ENCODE data around the gene RBMXL2. TPM values are rescaled to one million over a fixed set of nuclear protein-coding genes. Genes with fewer than 3 reads are reported as not detected.

RBMXL2 gene
- total RNA-seq, 2 experiments from 2014 or later: not detected

DNA sequence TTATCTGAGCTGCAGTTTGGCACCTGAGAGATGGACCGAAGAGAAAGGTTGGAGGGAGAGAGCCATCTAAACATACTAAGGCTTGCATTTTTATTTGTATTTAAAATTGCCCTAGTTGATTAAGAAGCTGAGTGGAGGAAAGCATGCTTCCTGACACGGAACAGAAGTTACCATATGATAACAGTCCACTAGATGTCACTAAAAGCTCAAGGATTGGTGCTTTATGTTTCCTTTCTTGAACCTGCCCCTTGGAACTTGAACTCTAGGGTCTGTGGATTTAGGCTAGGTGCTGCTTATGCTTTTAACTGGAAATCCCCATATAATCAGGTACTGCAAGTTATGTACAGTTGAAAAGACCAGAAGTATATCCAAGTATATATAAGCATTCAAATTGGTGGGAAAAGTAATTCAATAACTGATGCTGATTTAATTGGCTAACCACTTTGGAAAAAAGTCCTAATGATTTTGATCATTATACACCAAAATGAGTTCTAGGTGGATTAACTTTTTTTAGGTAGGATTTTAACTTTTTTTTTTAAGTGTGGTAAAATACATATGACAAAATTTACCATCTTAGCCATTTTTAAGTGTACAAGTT lies 9.5 kb downstream of the RBMXL2 start:
- H3K4me1 Mint-ChIP-seq: no peaks in the 10 kb centered on the region
- H3K9me3 Mint-ChIP-seq (ENCODE audit: low read depth): no peaks in the 10 kb centered on the region
- peak; percentile 49 for ATAC-seq
- no peaks in the 10 kb centered on the region for H3K36me3 Mint-ChIP-seq
- CTCF ChIA-PET: interaction anchor here (0.7 to 3.0 kb wide), 9 partner anchors 10 to 596 kb away, joined by 3 to 25 read pairs (median 3); no protein-coding TSS in a partner anchor
- no peak overlapping the region for H3K4me3 Mint-ChIP-seq
- no peak for DNase-seq
- peaks cover 30% of the 10 kb centered on the region for H3K27me3 Mint-ChIP-seq
- H3K27ac Mint-ChIP-seq: no peak overlapping the region

DNA sequence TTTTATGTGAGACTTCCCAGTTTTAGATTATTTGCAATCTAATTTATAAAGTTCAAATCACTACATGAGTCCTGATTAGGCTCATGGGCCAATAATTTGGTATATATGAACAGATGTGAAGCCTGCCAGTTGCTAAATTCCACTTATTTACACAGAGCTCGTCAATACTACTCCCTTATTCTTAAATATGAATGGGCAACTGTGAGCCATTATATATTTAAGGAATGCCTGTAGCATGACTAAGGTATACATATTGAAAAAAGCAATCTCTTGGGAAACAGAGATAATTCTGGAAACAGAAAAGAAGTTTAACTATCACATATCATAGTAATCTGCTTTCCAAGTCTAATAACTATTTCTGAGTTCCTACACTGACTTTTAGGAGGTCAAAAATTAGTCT lies 27.0 kb downstream of the RBMXL2 start:
- peaks cover 14% of the 10 kb centered on the region for H3K27me3 Mint-ChIP-seq
- no peaks in the 10 kb centered on the region for H3K9me3 Mint-ChIP-seq (ENCODE audit: low read depth)
- H3K4me3 Mint-ChIP-seq: no peak overlapping the region
- CTCF ChIA-PET: no interaction called here
- no peaks in the 10 kb centered on the region for H3K4me1 Mint-ChIP-seq
- no peaks in the 10 kb centered on the region for H3K36me3 Mint-ChIP-seq
- H3K27ac Mint-ChIP-seq: no peak overlapping the region
- no peak for ATAC-seq
- no peak for DNase-seq

- no peaks in the 10 kb centered on the region for H3K4me1 Mint-ChIP-seq
- peaks cover 14% of the 10 kb centered on the region for H3K27me3 Mint-ChIP-seq
- CTCF ChIA-PET: no interaction called here
- ATAC-seq: no peak
- H3K9me3 Mint-ChIP-seq (ENCODE audit: low read depth): no peaks in the 10 kb centered on the region
- no peak for DNase-seq
- H3K27ac Mint-ChIP-seq: no peak overlapping the region
- no peaks in the 10 kb centered on the region for H3K36me3 Mint-ChIP-seq
- no peak overlapping the region for H3K4me3 Mint-ChIP-seq
Measured at GRCh38 chr11:7116370-7116769, 27.6 kb downstream of the RBMXL2 start.

GRCh38 chr11:7138051-7138450 lies 49.3 kb downstream of the RBMXL2 start:
- Mint-ChIP-seq H3K4me1 (no peaks in the 10 kb centered on the region), H3K27ac (no peak overlapping the region), H3K36me3 (no peaks in the 10 kb centered on the region), H3K4me3 (no peak overlapping the region), H3K9me3 (ENCODE audit: low read depth) (no peaks in the 10 kb centered on the region), H3K27me3 (peaks cover 14% of the 10 kb centered on the region)
- CTCF ChIA-PET: no interaction called here
- ATAC-seq: no peak
- no peak for DNase-seq

Other genes with a start within 250 kb of the RBMXL2 start
- not detected for gene OR10A5, start 243.3 kb upstream of the RBMXL2 start, total RNA-seq
- gene OR10A2, start 225.9 kb upstream of the RBMXL2 start, total RNA-seq: not detected
- not detected for gene OR10A4, start 212.4 kb upstream of the RBMXL2 start, total RNA-seq
- under 1 TPM in 1 of 2 experiments, not detected in 1; 0.21 TPM for gene OR2D2, start 196.5 kb upstream of the RBMXL2 start, total RNA-seq
- not detected for gene OR2D3, start 168.0 kb upstream of the RBMXL2 start, total RNA-seq
- 1 to 10 TPM; 1.1 to 1.4 TPM for gene ZNF215, start 162.6 kb upstream of the RBMXL2 start, total RNA-seq
- gene ZNF214, start 68.7 kb upstream of the RBMXL2 start, total RNA-seq: not detected
- under 1 TPM in 1 of 2 experiments, not detected in 1; 0.05 TPM for gene NLRP14, start 68.5 kb upstream of the RBMXL2 start, total RNA-seq
- gene SYT9, start 162.9 kb downstream of the RBMXL2 start, total RNA-seq: not detected